Stomach smooth muscle (tissue), 2 donors: ENCODE measurements around the gene NCR3LG1.

Source experiments
- H3K27ac ChIP-seq: one replicate; pipeline ENCODE4 v1.7.0; 2013; ENCODE audit warnings: mild to moderate bottlenecking, low read length, inconsistent platforms
- H3K27me3 ChIP-seq, 2 donors: one replicate each; pipeline ENCODE4 v1.7.0; 2013; ENCODE audit warnings: low read length in 2 of 2; ENCODE audit not compliant: insufficient read depth in 2 of 2, control insufficient read depth in 1 of 2
- H3K36me3 ChIP-seq, 2 donors: one replicate each; pipeline ENCODE4 v1.7.0; 2013; ENCODE audit warnings: low read length in 2 of 2; ENCODE audit not compliant: control insufficient read depth in 2 of 2, insufficient read depth in 2 of 2
- H3K4me1 ChIP-seq: one replicate; pipeline ENCODE4 v1.7.0; 2013; ENCODE audit warnings: low read length; ENCODE audit not compliant: control insufficient read depth, insufficient read depth
- H3K4me3 ChIP-seq, 2 donors: one replicate each; pipeline ENCODE4 v1.7.0; 2013; ENCODE audit warnings: low read length in 2 of 2
- H3K9ac ChIP-seq, 2 donors: one replicate each; pipeline ENCODE4 v1.7.0; 2013; ENCODE audit warnings: low read length in 2 of 2, mild to moderate bottlenecking in 1 of 2
- H3K9me3 ChIP-seq, 2 donors: one replicate each; pipeline ENCODE4 v1.7.0; 2013; ENCODE audit warnings: low read length in 2 of 2; ENCODE audit not compliant: control insufficient read depth in 2 of 2
- donor health status: healthy.
- donor health status: Pancreatic carcinoma.

The NCR3LG1 gene

DNA sequence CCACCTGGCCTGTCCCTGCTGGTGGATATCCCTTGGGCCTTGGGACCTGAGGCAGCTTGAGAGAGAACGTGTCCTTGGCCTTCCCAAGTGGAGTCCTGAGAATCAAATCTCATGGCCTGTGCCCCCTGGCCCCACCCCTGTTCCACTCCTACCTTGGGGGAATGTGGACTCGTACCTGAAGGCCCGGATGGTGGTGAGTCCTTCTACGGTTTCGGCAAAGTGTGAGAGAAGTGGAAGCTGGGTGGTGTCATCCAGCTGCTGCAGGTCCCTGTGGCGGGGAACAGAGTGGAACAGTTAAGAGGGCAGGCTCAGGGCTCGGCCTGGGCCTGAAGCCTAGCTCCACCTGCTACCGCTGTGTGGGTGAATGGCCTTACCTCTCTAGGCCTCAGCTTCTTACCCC is 50.9 kb downstream of the NCR3LG1 start:
- Histone ChIP-seq H3K27me3 (no peaks in the 10 kb centered on the region), H3K27ac (no peak overlapping the region), H3K9ac (no peak overlapping the region), H3K9me3 (no peaks in the 10 kb centered on the region), H3K4me1 (peaks cover 3% of the 10 kb centered on the region), H3K36me3 (no peaks in the 10 kb centered on the region), H3K4me3 (no peak overlapping the region)

DNA sequence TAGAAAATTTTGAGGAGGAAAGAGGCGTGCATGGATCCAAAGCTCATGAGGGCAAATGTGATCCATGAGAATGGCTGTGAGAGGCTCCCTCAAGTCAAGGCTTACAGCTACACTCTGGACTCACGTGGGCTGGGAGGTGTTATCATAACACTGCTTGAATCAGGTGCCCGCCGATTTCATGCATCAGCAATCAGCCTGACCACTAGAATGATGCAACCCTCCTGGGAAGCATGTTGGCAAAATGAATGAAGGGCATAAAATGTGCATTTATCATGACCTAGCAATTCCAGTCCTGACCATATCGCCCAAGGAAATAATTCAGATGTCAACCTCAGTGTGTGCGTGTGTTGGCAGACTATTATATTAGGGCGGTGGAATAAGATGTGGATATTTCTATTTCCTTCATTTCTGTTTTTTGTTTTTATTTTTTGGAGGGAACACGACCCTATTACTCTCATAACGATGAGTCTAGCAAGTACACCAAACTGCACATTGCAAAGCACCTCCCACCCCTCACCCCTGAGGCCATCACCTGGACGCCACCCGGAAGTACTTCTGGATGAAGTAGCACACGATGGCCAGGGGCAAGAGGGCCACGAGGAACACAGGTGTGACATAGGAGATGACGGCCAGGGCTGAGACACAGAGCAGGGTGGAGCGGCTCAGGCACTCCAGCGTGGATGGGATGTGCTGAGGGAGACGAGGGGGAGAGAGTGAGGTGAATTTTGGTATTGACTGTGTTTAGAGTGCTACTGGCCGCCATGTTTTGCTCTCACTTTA is 52.6 kb downstream of the NCR3LG1 start:
- H3K9ac ChIP-seq = no peak overlapping the region
- H3K9me3 ChIP-seq = no peaks in the 10 kb centered on the region
- H3K27me3 ChIP-seq = no peaks in the 10 kb centered on the region
- H3K36me3 ChIP-seq = no peaks in the 10 kb centered on the region
- peaks cover 3% of the 10 kb centered on the region for H3K4me1 ChIP-seq
- no peak overlapping the region for H3K4me3 ChIP-seq
- no peak overlapping the region for H3K27ac ChIP-seq

DNA sequence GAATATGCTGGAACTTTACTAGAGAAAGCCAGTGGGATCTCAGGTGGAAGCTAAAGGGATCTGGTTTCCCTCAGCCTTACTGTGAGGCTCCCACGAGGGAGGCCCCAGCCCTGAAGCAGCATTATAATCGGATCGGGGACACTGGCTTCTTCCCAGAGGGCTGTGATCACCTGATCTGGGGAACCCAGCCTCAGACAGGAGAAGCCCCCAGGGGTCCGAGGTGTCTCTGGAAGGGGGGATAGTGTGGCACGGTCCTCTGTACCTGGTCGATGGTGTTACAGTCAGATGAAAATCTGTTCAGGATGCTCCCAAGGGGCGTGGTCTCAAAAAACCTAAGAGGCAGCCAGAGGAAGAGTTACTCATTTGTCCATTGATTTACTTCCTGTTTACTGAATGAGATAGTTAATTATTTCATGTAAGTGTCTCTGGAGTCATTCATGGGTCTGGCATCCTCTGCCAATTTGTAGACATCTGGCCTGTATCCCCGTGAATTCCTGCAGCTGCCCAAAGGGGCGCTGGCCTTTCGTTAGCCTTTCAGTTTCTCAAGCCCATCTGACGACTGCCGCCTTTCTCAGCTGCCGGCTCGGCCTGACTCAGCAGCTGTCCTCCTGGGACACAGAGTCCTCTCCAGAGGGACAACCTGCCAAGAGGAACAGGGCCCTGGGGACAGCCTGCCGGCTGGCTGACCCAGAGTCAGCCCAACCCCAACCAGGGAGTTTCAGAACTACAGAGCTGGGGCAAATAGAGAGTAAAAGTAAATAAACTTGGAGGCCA is 53.8 kb downstream of the NCR3LG1 start:
- Histone ChIP-seq H3K36me3 (no peaks in the 10 kb centered on the region), H3K27me3 (no peaks in the 10 kb centered on the region), H3K9me3 (no peaks in the 10 kb centered on the region), H3K4me3 (no peak overlapping the region), H3K9ac (no peak overlapping the region), H3K27ac (no peak overlapping the region), H3K4me1 (peaks cover 3% of the 10 kb centered on the region)

DNA sequence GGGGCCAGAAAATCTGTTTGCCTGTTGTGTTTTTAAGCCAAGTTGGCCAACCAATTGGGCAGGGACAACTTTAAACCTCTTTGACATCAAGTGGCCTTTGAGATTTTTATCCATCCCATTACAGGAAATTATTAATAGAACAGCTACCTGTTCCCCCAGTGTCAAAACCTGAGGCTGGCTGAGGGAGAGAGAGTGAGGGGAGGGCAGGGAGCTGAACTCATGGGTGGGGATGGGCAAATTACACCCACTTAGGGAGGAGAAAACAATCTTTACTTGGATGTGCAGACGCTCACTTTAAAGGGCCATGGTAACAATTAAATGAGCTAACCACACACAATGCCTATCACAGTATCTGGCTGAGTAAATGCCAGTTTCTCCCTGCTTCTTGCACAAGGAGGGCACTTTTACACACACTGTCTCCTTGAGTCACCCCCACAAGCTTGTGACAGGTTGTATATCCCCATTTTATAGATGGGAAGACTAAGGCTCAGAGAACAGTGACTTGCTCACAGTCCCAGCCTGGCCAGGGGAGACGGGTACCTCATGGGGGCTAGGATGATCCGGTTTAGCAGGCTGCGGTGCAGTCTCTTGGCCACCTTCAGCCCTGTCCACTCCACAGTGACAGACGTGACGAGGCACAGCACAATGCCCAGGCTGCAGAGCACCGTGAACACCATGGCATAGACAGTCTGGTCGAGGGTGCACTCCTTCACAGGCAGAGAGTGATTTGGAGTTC is 54.6 kb downstream of the NCR3LG1 start:
- H3K4me3 ChIP-seq = no peak overlapping the region
- peaks cover 3% of the 10 kb centered on the region for H3K4me1 ChIP-seq
- no peak overlapping the region for H3K9ac ChIP-seq
- no peaks in the 10 kb centered on the region for H3K36me3 ChIP-seq
- no peaks in the 10 kb centered on the region for H3K9me3 ChIP-seq
- H3K27ac ChIP-seq = no peak overlapping the region
- H3K27me3 ChIP-seq = no peaks in the 10 kb centered on the region

DNA sequence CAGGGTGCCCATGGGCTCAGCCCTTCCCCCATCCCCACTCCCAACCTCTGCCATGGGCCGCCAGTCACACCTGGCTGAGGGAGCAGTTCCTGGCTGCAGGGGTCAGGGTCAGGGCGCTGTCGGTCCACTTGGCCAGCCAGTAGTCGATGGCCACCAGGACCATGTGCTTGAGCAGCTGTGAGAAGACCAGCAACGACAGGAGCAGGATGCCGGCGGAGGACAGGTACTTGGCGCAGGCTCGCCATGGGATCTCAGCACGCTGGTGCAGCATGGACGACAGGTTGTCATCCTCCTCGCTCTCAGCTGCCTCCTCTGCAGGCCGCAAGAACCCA is 55.2 kb downstream of the NCR3LG1 start:
- no peak overlapping the region for H3K27ac ChIP-seq
- H3K36me3 ChIP-seq = no peaks in the 10 kb centered on the region
- H3K9ac ChIP-seq = no peak overlapping the region
- H3K4me1 ChIP-seq = peaks cover 3% of the 10 kb centered on the region
- H3K4me3 ChIP-seq = no peak overlapping the region
- H3K9me3 ChIP-seq = no peaks in the 10 kb centered on the region
- no peaks in the 10 kb centered on the region for H3K27me3 ChIP-seq

GRCh38 chr11:17407575-17407974 is 56.0 kb downstream of the NCR3LG1 start:
- H3K27ac ChIP-seq = no peak overlapping the region
- no peaks in the 10 kb centered on the region for H3K36me3 ChIP-seq
- H3K4me1 ChIP-seq = peaks cover 3% of the 10 kb centered on the region
- H3K27me3 ChIP-seq = peaks cover 0 to 5% of the 10 kb centered on the region in 2 donors
- no peak overlapping the region for H3K4me3 ChIP-seq
- H3K9ac ChIP-seq = no peak overlapping the region
- H3K9me3 ChIP-seq = no peaks in the 10 kb centered on the region

- H3K9me3 ChIP-seq = no peaks in the 10 kb centered on the region
- H3K36me3 ChIP-seq = no peaks in the 10 kb centered on the region
- H3K27me3 ChIP-seq = peaks cover 0 to 7% of the 10 kb centered on the region in 2 donors
- no peak overlapping the region for H3K4me3 ChIP-seq
- peaks cover 3% of the 10 kb centered on the region for H3K4me1 ChIP-seq
- H3K9ac ChIP-seq = no peak overlapping the region
- H3K27ac ChIP-seq = no peak overlapping the region
These were observed 56.4 kb downstream of the NCR3LG1 start for GRCh38 chr11:17408026-17408425.

DNA sequence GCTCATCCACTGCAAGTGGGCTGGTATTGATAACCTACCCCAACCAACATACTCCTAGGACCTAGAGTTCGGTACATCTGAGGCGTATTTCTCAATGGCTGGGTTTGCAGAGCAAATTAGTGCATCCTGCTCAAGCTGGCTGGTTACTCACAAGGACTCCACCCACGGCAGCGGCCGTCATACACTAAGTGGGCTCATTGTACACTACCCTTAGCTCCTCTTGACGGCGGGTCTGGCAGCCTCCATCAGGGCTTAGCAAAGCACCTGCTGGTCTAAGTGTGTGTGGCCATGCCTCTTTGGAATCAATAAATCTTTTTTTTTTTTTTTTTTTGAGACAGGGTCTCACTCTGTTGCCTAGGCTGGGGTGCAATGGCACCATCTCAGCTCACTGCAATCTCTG is 57.0 kb downstream of the NCR3LG1 start:
- Histone ChIP-seq H3K27me3 (peaks cover 0 to 8% of the 10 kb centered on the region in 2 donors), H3K27ac (no peak overlapping the region), H3K4me3 (no peak overlapping the region), H3K4me1 (peaks cover 3% of the 10 kb centered on the region), H3K9ac (no peak overlapping the region), H3K36me3 (no peaks in the 10 kb centered on the region), H3K9me3 (no peaks in the 10 kb centered on the region)

DNA sequence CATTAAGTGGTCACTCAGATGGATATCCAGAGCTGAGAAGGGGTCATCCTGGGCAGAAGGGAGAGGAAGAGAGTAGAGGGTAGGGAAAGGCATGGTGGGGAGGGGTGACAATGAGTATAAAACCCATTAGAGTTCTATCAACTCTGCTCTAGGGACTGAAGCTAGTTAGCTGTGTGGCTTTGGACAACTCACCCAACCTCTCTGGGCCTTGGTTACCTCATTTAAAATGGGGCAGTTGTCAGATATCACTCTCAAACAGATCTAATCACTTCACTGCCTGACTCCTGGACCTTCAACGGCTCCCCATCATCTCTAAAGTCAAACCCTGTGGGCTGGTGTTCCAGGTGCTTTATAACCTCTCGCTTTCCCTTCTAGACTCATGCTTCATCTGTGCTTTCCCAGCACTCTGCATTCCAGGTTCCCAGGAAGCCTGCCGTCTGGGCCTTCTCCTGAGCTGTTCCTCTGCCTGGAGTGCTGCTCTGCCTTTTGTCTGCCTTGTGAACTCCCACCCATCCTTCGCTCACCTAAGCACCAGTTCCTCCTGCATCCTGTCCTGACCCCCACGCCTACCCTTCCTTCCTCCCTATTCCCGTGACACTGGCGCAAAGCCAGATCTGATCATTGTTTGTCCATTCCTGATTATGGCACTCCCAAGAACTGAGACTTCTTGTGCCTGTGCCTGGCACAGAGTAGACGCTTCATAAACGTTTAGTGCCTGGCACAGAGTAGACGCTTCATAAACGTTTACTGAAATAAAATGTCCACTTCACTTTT is 59.2 kb downstream of the NCR3LG1 start:
- H3K9me3 ChIP-seq = no peaks in the 10 kb centered on the region
- no peak overlapping the region for H3K9ac ChIP-seq
- peaks cover 0 to 13% of the 10 kb centered on the region in 2 donors for H3K27me3 ChIP-seq
- H3K36me3 ChIP-seq = no peaks in the 10 kb centered on the region
- H3K4me3 ChIP-seq = no peak overlapping the region
- H3K4me1 ChIP-seq = peaks cover 3% of the 10 kb centered on the region
- H3K27ac ChIP-seq = no peak overlapping the region

- no peaks in the 10 kb centered on the region for H3K36me3 ChIP-seq
- H3K9ac ChIP-seq = no peak overlapping the region
- peaks cover 0 to 13% of the 10 kb centered on the region in 2 donors for H3K27me3 ChIP-seq
- H3K27ac ChIP-seq = no peak overlapping the region
- H3K4me1 ChIP-seq = no peaks in the 10 kb centered on the region
- no peak overlapping the region for H3K4me3 ChIP-seq
- no peaks in the 10 kb centered on the region for H3K9me3 ChIP-seq
These were observed 59.8 kb downstream of the NCR3LG1 start for GRCh38 chr11:17411418-17411817.
